Measurements from ENCODE around the gene PRR5L.

PRR5L gene

DNA sequence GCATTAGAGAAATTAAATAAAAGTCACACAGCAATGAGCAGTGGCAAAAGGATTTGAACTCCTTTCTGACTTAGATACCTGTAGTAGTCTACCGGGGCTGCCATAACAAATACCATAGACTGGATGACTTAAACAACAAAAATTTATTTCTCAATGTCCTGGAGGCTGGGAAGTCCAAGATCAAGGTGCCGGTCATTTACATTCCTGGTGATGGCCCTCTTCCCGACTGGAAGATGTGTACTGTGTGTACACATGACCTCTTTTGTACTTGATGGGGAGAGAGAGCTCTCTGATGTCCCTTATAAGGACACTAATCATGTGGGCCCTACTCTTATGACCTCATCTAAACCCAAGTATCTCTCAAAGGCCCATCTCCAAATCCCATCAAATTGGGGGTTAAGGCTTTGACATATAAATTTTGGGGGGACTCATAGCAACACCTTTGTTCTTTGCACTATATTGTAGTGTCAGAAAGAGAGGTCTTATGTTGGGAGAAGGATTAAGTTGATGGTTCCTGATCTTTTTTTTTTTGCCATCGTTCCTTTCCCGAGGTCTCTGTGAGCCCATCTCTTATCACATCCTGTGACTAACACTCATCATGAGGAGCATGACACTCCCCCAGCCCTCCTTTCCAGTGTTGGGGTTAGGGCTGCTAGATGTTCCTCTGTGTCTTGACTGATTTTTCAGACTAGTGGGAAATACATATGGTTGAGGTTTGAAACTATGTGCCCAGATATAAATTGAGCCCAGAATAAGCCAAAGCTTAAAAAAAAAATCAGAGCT lies 109.7 kb downstream of the PRR5L start:
- DNase-seq (ENCODE audit: low spot score), result no peak
- TF ChIP-seq, protein P1, sequence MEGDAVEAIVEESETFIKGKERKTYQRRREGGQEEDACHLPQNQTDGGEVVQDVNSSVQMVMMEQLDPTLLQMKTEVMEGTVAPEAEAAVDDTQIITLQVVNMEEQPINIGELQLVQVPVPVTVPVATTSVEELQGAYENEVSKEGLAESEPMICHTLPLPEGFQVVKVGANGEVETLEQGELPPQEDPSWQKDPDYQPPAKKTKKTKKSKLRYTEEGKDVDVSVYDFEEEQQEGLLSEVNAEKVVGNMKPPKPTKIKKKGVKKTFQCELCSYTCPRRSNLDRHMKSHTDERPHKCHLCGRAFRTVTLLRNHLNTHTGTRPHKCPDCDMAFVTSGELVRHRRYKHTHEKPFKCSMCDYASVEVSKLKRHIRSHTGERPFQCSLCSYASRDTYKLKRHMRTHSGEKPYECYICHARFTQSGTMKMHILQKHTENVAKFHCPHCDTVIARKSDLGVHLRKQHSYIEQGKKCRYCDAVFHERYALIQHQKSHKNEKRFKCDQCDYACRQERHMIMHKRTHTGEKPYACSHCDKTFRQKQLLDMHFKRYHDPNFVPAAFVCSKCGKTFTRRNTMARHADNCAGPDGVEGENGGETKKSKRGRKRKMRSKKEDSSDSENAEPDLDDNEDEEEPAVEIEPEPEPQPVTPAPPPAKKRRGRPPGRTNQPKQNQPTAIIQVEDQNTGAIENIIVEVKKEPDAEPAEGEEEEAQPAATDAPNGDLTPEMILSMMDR (IDR thresholded peaks at IDR 0.05; ENCODE audit: extremely low read depth, missing control alignments), result no peak

- no peak for DNase-seq (ENCODE audit: low spot score)
- TF ChIP-seq, protein P1 (IDR thresholded peaks at IDR 0.05; ENCODE audit: extremely low read depth, missing control alignments), result no peak
Measured at GRCh38 chr11:36407356-36407755, 111.3 kb downstream of the PRR5L start.

GRCh38 chr11:36408498-36409136 lies 112.5 kb downstream of the PRR5L start:
- TF ChIP-seq, protein P1 (IDR thresholded peaks at IDR 0.05; ENCODE audit: extremely low read depth, missing control alignments), result no peak

GRCh38 chr11:36409152-36409816 lies 113.2 kb downstream of the PRR5L start:
- no peak for DNase-seq (ENCODE audit: low spot score)

More at GRCh38 chr11:36408498-36409136, 112.5 kb downstream of the PRR5L start:
- no peak for DNase-seq (ENCODE audit: low spot score)

DNA sequence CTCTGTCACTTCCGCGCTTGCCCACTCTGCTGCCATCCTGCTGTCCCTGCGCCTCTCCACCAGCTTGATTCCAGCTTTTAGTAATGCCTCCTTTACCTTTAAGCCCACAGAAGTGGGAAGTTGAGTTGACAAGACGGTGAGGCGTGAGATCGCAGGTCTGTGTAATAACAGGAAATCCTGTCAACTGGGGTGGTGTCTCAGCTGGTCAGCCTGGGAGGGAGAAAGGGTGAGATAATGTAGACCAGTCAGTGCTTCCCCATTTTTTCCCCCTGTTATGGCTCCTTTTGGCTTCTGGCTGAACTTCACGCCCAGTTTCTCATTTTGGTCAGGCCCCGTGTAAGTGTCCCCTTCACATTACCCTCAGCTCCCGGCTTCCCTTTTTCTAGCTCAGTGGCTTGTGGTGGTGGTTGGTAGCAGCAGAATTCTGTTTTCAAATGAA lies 115.1 kb downstream of the PRR5L start:
- TF ChIP-seq, protein P1 (IDR thresholded peaks at IDR 0.05; ENCODE audit: extremely low read depth, missing control alignments), result no peak
- DNase-seq (ENCODE audit: low spot score), result peak; percentile 52

More at GRCh38 chr11:36409152-36409816, 113.2 kb downstream of the PRR5L start:
- TF ChIP-seq, protein P1 (IDR thresholded peaks at IDR 0.05; ENCODE audit: extremely low read depth, missing control alignments), result no peak

DNA sequence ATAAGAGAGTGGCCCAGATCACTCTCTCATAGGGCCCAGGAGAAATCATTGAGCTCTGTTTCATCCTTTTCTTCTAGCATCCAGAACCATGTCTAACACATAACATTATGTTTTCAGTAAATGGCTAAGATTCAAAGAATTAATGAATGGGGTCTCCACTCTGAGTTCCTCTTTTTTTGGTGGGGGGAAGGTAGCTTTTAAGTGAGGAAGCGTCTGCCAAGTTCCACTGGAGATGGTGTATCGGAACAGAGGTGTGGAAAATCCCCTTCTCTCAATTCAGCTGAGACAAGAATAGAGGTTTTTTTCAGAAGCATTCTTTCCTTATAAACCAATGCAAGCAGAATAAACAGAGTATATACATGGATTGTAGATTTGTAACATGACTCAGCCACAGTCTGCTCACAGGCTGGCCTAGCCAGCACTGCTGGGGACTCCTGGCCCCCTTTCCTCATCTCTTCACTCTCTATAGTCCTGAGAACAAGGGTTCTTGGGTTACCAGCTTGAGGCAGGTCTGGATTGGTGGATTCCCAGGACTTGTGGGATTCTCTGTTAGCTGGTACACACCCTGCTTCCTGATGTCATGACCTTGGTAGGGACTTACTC lies 116.8 kb downstream of the PRR5L start:
- DNase-seq (ENCODE audit: low spot score), result no peak
- TF ChIP-seq, protein P1 (IDR thresholded peaks at IDR 0.05; ENCODE audit: extremely low read depth, missing control alignments), result no peak

Data from GM20000 (cell line).